GM21526 (cell line): ENCODE measurements around the gene AGER.
"Not testable (repeated sequence)": the region's sequence is repeated elsewhere in the genome, so short reads cannot be mapped to it uniquely, and the experiment has no call there.

Experiments
- ATAC-seq: cut with Tn5 transposase; IDR thresholded peaks from one replicate; pipeline ENCODE4 v1.9.1; 2021; ENCODE audit warnings: moderate library complexity; ENCODE audit not compliant: unreplicated experiment, low FRiP score

Gene AGER

DNA sequence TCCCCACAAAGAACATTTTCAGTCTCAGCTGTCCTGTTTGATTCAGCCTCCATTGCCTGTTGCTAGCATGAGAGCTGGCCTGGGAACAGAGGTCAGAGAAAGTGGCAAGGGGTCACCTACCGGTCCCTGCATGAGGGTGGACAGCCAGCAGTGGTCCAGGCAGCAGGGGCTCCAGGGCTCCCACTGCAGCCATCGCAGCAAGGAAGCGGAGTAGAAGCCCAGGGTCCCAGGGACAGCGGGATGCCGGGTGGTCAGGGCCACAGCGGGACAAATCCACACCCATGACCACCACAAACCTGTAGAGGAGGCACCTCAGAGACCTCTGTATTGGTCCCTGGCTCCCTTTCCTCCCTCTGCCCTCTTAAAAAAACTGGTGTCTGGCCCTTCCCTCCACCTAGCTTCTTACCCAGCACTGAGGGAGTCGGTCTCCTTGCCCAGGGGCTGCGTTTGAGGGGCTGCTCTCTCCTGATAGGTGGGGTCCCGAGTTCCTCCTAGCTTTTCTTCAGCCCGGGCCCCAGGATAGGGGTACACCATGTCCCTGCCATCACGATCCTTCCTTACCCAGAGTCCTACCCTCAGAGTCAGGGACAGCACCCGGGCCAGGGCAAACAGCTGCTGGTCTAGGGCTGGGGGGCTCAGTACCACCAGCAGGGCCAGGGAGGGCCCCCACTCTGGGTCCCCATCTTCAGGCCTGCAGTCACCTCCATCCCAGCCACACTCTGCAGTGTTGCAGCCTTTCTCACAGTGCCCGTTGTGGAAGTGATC is 16.8 kb upstream of the AGER start:
- ATAC-seq, result no peak

- no peak for ATAC-seq
Measured at GRCh38 chr6:32198866-32199265, 14.8 kb upstream of the AGER start.

GRCh38 chr6:32198345-32198696 is 14.3 kb upstream of the AGER start:
- ATAC-seq, result no peak

GRCh38 chr6:32196682-32197616 is 12.9 kb upstream of the AGER start:
- no peak for ATAC-seq

- peak; percentile 23 for ATAC-seq
Measured at GRCh38 chr6:32195902-32196681, 12.0 kb upstream of the AGER start.

DNA sequence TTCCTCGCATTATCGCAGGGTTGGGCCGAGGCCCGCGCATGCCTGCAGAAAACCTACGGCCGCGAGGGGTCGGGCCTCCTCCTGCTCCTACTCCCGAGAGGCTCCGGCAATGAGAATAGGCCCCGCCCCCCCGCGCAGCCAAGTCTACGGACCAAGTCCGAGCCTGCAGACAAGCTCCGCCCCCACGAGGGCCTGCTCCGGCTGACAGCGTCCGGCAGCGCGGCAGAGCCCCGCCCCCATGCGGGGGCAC is 11.5 kb upstream of the AGER start:
- ATAC-seq, result peak; percentile 72

- ATAC-seq, result no peak
Measured at GRCh38 chr6:32194825-32195651, 11.0 kb upstream of the AGER start.

DNA sequence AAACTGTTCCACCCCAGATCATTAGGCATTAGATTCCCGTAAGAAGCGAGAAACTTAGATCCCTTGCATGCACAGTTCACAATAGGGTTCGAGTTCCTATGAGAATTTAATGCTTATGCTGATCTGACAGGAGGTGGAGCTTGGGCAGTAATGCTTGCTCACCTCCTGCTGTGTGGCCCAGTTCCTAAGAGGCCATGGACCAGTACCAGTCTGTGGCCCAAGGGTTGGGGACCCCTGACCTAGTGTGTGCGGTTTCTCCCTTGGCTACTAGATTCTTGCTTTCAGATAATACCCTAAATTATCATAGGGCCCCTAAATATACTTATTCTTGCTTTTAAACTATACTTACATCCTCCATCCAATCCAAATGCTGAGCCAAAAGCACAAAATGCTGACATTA is 10.3 kb upstream of the AGER start:
- no peak for ATAC-seq

DNA sequence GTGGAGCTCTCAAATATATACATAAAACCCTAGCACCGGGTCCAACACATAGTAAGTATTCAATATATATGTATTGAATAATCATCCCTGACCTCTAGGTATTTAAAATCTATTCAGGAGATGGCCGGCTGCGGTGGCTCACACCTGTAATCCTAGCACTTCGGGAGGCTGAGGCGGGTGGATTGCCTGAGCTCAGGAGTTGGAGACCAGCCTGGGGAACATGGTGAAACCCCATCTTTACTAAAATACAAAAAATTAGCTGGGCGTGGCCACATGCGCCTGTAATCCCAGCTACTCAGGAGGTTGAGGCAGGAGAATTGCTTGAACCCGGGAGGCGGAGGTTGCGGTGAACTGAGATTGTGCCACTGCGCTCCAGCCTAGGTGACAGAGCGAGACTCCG is 9.0 kb upstream of the AGER start:
- not testable (repeated sequence) for ATAC-seq

DNA sequence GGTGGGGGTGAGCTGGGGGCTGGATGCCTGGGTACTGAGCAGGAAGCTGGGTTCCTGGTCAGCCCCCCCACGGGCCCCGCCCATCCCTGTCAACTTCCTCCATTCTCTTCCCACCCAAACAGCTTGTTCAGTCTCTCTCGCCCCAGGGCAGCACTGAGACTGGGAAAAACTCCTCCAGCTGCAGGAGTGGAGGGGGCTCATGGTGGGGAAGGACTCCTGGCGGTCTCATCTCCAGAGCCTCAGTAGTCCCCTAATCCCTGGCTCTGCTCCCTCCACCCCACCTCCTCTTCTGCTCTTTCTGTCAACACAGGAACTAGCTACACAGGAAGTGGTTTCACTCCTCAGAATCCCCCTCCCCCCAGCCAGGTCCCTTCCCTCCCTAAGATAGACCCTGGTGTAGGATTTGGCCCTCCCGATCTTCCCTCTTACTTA is 8.6 kb upstream of the AGER start, which contains the start of gene GPSM3:
Gene GPSM3, minus strand, starts transcription at position 36 of the 432 bp plus-strand sequence. CDS start 130 bp downstream, outside the sequence.
- no peak for ATAC-seq

- ATAC-seq, result no peak
Measured at GRCh38 chr6:32191696-32192607, 7.9 kb upstream of the AGER start.

DNA sequence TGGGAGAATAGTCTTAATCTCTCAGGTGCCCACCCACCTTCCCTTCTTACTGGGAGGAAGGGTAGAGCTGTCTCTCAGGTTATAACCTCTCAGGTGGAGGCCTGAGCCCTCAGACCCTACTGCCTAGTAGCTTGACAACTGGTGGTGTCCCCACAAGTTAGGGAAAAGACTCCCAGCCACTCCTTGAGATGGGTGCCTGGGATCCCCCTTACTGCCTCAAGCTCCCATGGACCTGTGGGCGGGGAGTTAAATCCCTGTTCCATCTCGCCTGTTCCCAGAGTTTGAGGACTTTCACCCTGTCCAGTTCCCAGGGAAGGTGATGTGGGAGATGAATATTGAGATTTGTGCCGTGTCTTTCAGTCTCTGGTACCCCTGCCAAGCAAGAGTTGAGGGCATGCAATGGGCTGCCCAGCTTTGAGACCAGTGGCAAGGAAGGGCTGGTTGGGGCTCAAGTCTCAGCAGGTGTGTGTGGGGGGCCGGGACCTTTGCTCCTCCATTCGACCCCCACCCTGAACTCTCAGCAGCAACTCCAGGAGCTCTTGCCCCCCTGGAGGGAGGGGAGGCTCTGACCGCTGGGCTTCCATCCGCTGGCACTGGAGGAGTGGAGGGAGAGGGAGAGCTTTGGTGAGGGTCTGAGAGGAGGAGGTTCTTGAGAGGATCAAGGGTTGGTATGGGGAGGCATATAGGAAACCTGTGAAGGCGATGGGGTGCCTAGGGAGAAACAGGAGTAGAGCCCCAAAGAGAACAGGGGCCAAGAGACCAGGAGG is 7.0 kb upstream of the AGER start:
- no peak for ATAC-seq

DNA sequence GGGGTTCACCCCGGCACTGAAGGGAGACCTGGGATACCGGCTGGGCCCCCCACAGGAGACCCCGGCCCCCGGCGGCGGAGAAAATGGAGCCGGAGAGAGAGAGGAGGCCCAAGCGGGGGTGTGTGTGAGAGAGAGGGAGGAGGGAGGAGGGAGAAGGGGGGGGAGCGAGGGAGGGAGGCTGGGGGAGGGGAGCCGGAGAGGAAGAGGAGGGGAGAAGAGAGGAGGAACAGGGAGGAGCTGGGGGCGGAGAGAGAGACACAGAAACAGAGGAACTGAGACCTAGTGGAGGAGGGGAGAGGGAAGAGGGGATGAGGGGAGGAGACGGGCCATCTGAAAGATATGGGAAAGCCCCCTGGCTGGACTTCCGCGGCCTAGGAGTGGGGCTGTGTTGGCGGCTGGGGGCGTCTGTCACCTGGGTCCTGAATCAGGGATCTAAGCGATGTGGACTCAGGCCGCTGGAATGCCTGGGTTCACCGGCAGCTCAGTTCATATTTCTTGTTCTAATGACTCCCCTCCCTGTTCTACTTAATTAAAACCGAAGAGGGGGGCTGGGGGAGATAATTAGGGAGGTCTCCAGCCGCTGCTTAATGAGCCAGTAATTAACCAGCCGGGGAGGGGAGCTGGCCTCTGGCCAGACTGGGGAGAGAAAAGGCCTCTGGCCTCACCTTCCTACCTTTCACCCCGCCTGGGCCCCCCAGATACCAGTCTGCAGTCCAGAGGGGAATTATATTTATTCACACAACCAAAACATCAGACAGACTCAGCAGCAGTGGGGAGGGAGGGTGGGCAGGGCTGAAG is 6.2 kb upstream of the AGER start, which contains the start of gene PBX2:
Gene PBX2, minus strand, starts transcription at position 149 of the 798 bp plus-strand sequence. CDS start 287 bp downstream, outside the sequence.
- ATAC-seq, result no peak

- ATAC-seq, result no peak
Measured at GRCh38 chr6:32189742-32190053, 5.6 kb upstream of the AGER start.

DNA sequence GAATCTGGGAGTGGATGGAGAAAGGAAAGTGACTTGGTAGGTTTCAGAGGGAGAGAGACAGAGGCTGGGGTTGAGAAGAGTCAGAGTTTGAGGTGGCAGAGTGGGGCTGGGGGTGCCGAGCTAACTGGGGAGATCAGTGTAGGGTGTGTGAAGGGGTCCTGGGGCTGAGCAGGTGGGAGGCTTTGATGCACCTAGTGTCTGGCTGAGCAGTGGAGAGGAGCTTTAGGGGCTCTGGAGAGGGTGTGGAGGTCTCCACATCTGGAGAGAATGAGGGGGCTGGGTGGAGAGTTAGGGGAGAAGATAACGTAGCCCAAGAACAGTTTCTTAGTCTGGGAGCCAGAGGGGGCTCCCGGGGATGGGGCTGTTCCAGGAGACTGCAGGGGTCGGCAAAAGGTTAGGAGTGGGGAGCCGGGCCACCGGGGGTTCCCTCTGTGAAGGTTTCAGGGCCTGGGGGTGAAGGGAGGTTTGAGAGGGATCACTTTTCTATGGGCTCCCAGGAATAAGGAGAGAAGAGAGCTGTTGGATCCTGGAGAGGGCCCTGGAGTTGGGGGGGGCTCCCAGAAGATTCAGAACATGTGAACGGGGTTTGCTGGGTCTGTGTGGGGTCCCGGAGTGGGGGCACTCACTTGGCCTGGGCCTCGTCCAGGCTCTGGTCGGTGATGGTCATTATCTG is 5.2 kb upstream of the AGER start:
- no peak for ATAC-seq

DNA sequence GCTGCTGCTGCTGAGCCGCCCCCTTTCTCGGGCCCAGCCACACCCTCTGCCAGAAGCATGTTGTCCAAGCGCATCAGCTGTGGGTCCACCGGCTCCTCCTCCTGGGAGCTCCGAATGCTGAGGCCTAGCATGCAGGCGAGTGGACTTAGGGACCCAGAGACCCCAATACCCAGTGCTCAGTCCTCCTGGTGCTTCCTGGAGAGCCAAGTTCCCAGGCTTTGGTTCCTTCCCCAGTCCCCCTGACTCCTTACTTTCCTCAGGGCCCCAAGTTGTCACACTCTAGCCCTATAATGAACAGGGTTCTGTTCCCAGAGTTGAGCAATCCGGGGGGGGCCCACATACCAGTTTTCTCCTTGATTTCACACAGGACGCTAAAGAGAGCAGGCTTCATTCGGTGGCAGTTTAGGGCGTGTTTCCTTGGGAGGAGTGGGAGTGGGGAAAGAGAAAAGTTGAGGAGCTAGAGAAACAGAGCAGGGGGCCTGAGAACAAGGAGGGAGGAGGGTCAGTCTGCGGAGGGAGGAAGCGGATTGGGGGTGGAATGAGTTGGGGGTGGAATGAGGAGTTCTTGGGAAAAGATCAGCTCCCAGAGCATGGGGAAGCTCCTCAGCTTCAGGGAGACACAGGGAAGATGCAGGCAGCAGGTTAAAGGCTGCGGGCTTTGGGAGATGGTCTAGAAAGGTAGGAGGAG is 4.5 kb upstream of the AGER start:
- no peak for ATAC-seq
